GM21723 (cell line): ENCODE data around the gene CELF2.
"Not testable (repeated sequence)": the region's sequence is repeated elsewhere in the genome, so short reads cannot be mapped to it uniquely, and the experiment has no call there.

Experiments used
- ATAC-seq: cut with Tn5 transposase; IDR thresholded peaks from one replicate; pipeline ENCODE4 v1.9.1; 2021; ENCODE audit warnings: mild to moderate bottlenecking, moderate library complexity; ENCODE audit not compliant: unreplicated experiment

CELF2 gene

GRCh38 chr10:11168423-11169090, 150.9 kb downstream of the CELF2 start:
- no peak for ATAC-seq

GRCh38 chr10:11169976-11170375, 152.3 kb downstream of the CELF2 start:
- ATAC-seq = no peak

DNA sequence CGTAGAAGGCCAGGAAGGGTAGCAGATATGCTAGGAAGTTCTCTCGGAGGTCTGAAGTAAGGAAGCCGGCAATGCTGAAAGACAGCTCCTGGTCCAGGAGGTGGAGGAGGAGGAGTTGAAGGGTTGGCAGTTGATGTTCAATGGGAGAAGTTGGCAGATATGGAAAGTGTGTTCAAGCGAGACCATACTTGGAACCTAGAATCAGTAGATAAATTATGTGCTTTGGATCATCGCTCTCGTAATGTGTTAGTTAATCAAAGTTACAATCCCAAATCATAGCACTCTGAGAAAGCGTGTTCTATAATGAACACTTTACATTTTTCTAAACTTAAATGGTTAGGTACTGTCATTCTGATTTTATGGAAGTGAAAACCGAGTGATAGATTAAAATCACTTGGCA, 152.9 kb downstream of the CELF2 start:
- no peak for ATAC-seq

DNA sequence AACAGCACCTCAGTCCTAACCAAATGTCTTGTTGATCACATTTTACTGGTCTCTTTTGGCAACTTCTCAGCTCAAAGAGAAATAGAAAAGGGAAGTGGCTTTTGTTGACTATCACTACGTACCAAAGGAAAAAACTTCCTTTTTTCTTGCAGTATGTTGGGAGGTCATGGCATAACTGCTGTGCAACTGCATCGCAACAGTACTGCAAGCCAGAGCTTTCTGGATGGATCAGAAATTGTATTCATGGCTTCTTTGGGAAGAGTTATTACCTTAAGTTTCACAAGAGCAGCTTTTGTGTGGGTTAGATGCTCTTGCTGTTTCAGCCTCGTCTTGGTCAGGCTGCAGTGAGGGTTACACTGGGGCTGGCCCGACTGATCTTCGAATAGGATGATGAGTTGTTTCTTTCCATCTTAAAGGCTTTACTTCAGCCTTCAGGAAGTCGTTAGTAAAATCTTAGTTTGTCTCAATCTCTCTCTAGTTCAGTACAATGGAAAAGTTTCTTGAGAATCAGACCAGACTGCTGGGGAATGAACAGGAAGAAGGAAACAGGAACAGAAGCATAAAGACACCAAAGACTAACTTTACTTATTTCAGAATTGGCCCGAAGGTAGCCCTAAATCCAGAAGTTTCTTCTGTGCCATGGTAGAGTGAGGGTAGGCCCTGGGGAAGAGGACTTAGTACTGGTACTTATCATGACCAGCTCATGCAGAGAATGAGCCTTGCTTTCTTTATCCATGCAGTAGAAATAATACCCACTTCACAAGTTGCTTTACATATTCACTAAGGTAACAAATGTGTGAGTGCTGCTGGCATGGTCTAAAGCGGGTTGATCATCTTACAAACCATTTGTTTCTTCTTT, 153.6 kb downstream of the CELF2 start:
- peak; percentile 44 for ATAC-seq

- no peak for ATAC-seq
These were observed 155.4 kb downstream of the CELF2 start for GRCh38 chr10:11173042-11173441.

DNA sequence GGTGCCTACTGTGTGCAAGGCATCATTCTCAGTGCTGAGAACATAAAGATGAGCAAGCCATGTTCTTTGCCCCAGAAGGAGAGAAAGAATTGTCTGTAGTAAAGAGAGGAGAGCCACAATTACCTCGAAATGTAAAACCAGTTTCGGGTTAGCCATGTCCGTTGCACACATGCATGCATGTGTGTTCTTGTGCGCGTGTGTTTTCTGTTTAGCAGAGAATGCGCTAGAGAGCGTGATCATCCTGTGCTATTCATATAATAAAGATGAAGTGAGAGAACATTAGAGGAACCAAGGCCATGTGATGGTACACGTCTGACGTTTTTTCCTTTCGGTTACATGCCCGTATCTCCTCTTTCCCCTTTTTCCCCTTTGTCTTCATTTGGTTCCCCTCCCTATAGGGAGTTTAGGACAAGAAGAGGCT, 158.2 kb downstream of the CELF2 start:
- peak; percentile 40 for ATAC-seq

DNA sequence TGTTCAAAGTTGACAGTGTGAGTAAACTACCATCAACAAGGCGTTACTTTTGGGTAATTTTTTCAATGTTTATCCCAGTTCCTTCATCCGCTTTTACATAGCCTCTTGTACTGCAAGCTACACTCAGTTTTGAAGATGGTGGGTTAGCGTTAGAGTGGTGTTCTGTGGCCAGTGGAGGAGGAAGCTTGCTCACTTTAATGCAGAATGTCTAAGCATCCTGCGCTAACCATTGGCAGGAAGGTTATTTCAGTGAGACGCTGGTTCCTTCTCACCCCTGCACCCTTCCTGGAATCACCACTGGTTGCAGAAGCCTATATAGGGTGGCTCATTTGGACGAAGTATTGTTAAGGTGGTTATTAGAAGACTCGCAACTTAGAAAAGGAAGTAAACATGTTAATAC, 159.1 kb downstream of the CELF2 start:
- ATAC-seq = no peak

DNA sequence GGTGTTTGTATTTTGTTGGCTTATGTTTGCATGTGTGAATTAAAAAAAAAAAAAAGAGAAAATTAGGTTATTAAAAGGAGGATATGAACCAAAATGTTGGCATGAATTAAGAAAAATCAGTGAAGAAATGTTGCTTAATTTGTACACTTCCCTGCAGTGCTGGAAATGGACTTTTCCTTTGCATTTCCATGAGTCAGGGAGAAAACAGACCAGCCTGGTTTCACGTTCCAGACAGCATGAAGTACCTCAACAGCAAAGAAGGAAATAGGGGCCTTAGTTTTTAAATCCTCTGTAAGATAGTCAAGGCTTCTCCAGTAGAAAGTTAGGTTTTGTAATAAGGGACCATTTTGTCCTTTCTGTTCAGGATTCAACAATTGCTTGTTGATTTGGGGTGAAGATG, 159.7 kb downstream of the CELF2 start:
- ATAC-seq = no peak

DNA sequence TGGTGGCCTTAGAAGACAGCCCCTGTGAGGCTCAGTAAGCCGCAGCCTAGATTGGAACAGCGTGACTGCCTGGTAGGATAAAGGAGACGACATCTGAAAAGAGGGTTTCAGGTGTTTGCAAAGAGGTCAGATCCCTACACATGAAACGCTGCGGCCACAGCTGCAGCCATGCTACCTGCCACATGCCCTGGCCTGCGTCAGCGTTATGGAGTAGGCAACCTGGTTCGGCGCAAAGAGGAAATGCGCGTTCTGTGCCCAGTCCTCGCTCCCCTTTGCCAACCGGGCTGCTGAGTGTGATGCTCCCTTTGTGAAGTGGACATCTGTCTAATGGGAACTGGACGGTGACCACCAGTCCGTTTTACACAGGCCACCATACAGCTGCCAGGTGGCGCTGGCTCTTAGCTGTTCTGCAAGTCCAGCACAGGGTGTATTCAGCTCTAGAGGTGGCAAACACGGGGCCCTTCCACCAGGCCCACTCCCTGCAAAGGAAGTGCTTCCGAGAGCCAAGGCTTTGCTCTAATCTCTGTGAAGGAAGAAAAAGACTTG, 160.3 kb downstream of the CELF2 start:
- peak; percentile 26 for ATAC-seq

- peak; percentile 85 for ATAC-seq
These were observed 161.2 kb downstream of the CELF2 start for GRCh38 chr10:11178606-11179515.

GRCh38 chr10:11179516-11180105, 161.9 kb downstream of the CELF2 start:
- ATAC-seq = no peak

GRCh38 chr10:11180228-11180627, 162.6 kb downstream of the CELF2 start:
- ATAC-seq = peak; percentile 17

- no peak for ATAC-seq
These were observed 164.3 kb downstream of the CELF2 start for GRCh38 chr10:11181978-11182377.

DNA sequence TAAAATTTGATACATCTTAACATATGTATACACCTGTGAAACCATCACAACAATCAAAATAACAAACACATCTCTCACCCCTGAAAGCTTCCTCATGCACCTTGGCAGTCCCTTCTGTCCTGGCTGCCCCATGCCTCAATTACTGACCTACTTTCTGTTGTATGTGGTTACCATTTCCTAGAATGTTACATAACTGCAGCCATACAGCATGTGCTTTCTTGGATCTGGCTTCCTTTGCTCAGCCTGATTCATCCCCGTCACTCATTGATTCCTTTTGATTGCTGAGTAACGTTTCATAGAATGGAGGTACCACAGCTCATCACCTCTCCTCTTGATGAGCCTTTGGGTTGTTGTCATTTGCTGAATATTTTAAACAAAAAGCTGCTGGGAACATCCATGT, 165.3 kb downstream of the CELF2 start:
- no peak for ATAC-seq

DNA sequence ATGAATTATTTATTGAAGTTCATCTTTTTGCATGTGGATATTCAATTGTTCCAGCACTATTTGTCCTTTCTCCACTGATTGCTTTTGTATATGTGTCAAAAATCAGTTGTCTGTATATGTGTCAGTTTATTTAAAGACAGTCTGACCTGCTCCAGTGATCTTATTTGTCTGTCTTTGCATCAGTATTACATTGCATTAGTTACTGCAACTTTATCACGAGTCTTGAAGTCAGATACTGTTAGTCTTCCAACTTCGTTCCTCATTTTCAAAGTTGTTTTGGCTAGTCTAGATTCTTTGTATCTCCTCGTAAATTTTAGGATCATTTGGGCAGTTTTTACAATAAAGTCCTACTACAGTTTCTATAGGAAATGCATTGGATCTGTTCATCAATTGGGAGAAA, 166.4 kb downstream of the CELF2 start:
- no peak for ATAC-seq

DNA sequence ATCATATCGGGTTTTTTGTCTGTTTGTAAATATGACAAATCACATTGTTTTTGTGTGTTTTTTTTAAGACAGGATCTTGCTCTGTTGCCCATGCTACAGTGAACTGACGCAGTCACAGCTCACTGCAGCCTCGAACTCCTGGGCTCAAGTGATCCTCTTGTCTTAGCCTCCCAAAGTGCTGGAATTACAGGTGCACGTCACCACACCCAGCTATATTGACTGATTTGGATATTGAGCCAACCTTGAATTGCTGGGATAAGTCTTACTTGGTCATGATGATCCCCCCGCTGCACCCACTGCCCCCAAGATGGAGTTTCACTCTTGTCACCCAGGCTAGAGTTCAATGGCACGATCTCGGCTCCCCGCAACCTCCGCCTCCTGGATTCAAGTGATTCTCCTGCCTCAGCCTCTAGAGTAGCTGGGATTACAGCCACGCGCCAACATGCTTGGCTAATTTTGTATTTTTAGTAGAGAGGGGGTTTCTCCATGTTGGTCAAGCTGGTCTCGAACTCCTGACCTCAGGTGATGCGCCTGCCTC, 167.5 kb downstream of the CELF2 start:
- not testable (repeated sequence) for ATAC-seq

GRCh38 chr10:11186374-11186773, 168.7 kb downstream of the CELF2 start:
- ATAC-seq = no peak

- ATAC-seq = no peak
These were observed 172.1 kb downstream of the CELF2 start for GRCh38 chr10:11189582-11190376.

DNA sequence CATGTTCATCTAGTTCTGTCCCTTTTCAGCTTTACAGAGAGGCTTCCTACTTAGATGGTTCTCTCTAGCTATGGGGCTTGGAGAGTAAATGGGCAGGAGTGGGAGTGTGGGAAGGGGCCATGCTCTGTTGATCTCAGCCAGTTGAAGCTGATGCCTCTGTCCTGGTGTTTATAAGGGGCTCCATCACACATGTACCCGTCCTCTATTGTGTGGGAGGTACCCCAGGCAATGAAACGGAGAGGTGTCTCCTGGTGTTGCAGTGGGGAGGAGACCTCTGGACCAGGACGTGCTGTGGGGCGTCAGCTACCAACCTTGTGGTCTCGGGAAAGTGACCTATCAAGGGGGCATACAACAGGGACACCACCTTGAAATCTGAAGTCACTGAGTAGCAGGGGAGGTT, 173.5 kb downstream of the CELF2 start:
- no peak for ATAC-seq

DNA sequence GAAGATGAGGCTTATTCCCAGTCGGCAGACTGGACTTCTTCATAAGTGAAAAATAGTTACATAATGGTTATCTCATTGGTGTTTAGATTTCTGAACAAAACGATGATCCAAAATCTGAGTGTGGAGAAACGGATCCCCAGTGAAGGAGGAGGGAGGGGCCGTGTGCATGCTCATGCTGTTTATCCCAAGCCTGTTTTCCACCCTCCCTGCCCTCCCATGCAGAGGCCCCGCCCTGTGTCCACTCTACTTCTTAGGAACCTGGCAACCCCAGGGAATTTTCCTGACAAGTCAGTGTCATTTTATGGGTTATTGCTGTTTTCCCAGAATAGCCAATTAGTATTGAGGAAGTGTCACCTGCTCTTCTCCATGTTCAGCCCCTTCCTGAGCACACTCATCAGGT, 174.0 kb downstream of the CELF2 start:
- no peak for ATAC-seq
